Measurements from ENCODE around the gene DYRK1A. TPM values are rescaled to one million over a fixed set of nuclear protein-coding genes. Genes with fewer than 3 reads are reported as not detected.

The DYRK1A gene
- polyA plus RNA-seq, 1 donor (not counting 4 experiments of a cell fraction or from before 2014, with no cell fraction given), result 25.3 TPM

GRCh38 chr21:37502947-37503346, 136.4 kb downstream of the DYRK1A start:
- Histone ChIP-seq H3K27ac (ENCODE audit: control insufficient read depth, insufficient read depth, low read length) (no peak overlapping the region), H3K4me3 (ENCODE audit: control insufficient read depth in 2 of 3, extremely low read depth in 1 of 3, insufficient read depth in 2 of 3, low read depth in 1 of 3, low read length in 3 of 3) (no peak overlapping the region), H3K9me3 (ENCODE audit: control insufficient read depth, low read depth, low read length) (no peaks in the 10 kb centered on the region), H3K4me2 (ENCODE audit: control insufficient read depth, extremely low read depth, insufficient read depth, low read depth, low read length) (no peak overlapping the region), H3K36me3 (ENCODE audit: control insufficient read depth in 2 of 2, extremely low read depth in 1 of 2, insufficient read depth in 2 of 2, low read length in 2 of 2) (peaks cover 15 to 18% of the 10 kb centered on the region in 2 experiments), H3K9me1 (ENCODE audit: control insufficient read depth, extremely low read depth, insufficient read depth, low read length) (no peaks in the 10 kb centered on the region), H3K27me3 (ENCODE audit: control insufficient read depth, extremely low read depth, insufficient read depth, low read length) (no peaks in the 10 kb centered on the region), H4K20me1 (ENCODE audit: control insufficient read depth, extremely low read depth, insufficient read depth, low read length) (no peaks in the 10 kb centered on the region), H3K9ac (ENCODE audit: control insufficient read depth, extremely low read depth, insufficient read depth, low read length) (no peak overlapping the region), H3K4me1 (ENCODE audit: control insufficient read depth, extremely low read depth, insufficient read depth, low read length) (no peaks in the 10 kb centered on the region), H3K79me2 (ENCODE audit: control insufficient read depth, insufficient read depth, low read length) (peaks cover 6% of the 10 kb centered on the region), H2AFZ (ENCODE audit: control insufficient read depth, low read length) (no peak overlapping the region)
- FAIRE-seq (no peak), DNase-seq (ENCODE audit: low read depth, low spot score) (no peak)
- dilution Hi-C loops (cut with MboI; ENCODE audit: extremely low pct_ligation_motif_present, low sequenced_read_pairs), result no loop called here
- TF ChIP-seq, protein P1, sequence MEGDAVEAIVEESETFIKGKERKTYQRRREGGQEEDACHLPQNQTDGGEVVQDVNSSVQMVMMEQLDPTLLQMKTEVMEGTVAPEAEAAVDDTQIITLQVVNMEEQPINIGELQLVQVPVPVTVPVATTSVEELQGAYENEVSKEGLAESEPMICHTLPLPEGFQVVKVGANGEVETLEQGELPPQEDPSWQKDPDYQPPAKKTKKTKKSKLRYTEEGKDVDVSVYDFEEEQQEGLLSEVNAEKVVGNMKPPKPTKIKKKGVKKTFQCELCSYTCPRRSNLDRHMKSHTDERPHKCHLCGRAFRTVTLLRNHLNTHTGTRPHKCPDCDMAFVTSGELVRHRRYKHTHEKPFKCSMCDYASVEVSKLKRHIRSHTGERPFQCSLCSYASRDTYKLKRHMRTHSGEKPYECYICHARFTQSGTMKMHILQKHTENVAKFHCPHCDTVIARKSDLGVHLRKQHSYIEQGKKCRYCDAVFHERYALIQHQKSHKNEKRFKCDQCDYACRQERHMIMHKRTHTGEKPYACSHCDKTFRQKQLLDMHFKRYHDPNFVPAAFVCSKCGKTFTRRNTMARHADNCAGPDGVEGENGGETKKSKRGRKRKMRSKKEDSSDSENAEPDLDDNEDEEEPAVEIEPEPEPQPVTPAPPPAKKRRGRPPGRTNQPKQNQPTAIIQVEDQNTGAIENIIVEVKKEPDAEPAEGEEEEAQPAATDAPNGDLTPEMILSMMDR (optimal IDR thresholded peaks at IDR 0.05 in 1 of 3, IDR thresholded peaks at IDR 0.05 in 1 of 3, conservative IDR thresholded peaks at IDR 0.05 in 1 of 3; ENCODE audit: extremely low read depth in 1 of 3, insufficient read depth in 2 of 3, low read length in 3 of 3), result no peak
- TF ChIP-seq EZH2 (IDR thresholded peaks at IDR 0.05; ENCODE audit: low read length), result no peak

- TF ChIP-seq, protein P1 (optimal IDR thresholded peaks at IDR 0.05 in 1 of 3, IDR thresholded peaks at IDR 0.05 in 1 of 3, conservative IDR thresholded peaks at IDR 0.05 in 1 of 3; ENCODE audit: extremely low read depth in 1 of 3, insufficient read depth in 2 of 3, low read length in 3 of 3), result no peak
- no peak for TF ChIP-seq EZH2 (IDR thresholded peaks at IDR 0.05; ENCODE audit: low read length)
- Histone ChIP-seq H3K27ac (ENCODE audit: control insufficient read depth, insufficient read depth, low read length) (no peak overlapping the region), H3K4me3 (ENCODE audit: control insufficient read depth in 2 of 3, extremely low read depth in 1 of 3, insufficient read depth in 2 of 3, low read depth in 1 of 3, low read length in 3 of 3) (no peak overlapping the region), H3K79me2 (ENCODE audit: control insufficient read depth, insufficient read depth, low read length) (peaks cover 6% of the 10 kb centered on the region), H3K27me3 (ENCODE audit: control insufficient read depth, extremely low read depth, insufficient read depth, low read length) (no peaks in the 10 kb centered on the region), H3K4me1 (ENCODE audit: control insufficient read depth, extremely low read depth, insufficient read depth, low read length) (no peaks in the 10 kb centered on the region), H3K4me2 (ENCODE audit: control insufficient read depth, extremely low read depth, insufficient read depth, low read depth, low read length) (no peak overlapping the region), H3K9me1 (ENCODE audit: control insufficient read depth, extremely low read depth, insufficient read depth, low read length) (no peaks in the 10 kb centered on the region), H3K9ac (ENCODE audit: control insufficient read depth, extremely low read depth, insufficient read depth, low read length) (no peak overlapping the region), H3K36me3 (ENCODE audit: control insufficient read depth in 2 of 2, extremely low read depth in 1 of 2, insufficient read depth in 2 of 2, low read length in 2 of 2) (peaks cover 18% of the 10 kb centered on the region in 2 experiments), H2AFZ (ENCODE audit: control insufficient read depth, low read length) (no peak overlapping the region), H3K9me3 (ENCODE audit: control insufficient read depth, low read depth, low read length) (no peaks in the 10 kb centered on the region), H4K20me1 (ENCODE audit: control insufficient read depth, extremely low read depth, insufficient read depth, low read length) (no peaks in the 10 kb centered on the region)
- dilution Hi-C loops (cut with MboI; ENCODE audit: extremely low pct_ligation_motif_present, low sequenced_read_pairs), result no loop called here
- FAIRE-seq, result no peak
- DNase-seq (ENCODE audit: low read depth, low spot score), result no peak
Measured at GRCh38 chr21:37503848-37504467, 137.4 kb downstream of the DYRK1A start.
